Calu3 (cell line): ENCODE data around the gene POR. TPM values are rescaled to one million over a fixed set of nuclear protein-coding genes. Genes with fewer than 3 reads are reported as not detected.

Experiments
- BruUV-seq: library from RNA; stranded (reverse); fragments of 400-500 nt; replicated peaks from 2 replicates; lab custom pipeline; 2021; lab: Mats Ljungman, UMichigan
- CTCF ChIA-PET: fragments of 300-600 bp; sonication (Branson Sonifier 250); formaldehyde crosslinking; loops from one replicate; lab custom pipeline; 2022; ENCODE audit warnings: antibody characterized with exemption; lab: Charles Lee
- DNase-seq: peaks from one replicate; pipeline ENCODE4 v3.0.0; 2022
- H3K27ac Mint-ChIP-seq: one replicate; pipeline ENCODE4 v1.8.0; 2022; ENCODE audit warnings: mixed read lengths; ENCODE audit not compliant: unreplicated experiment
- H3K27me3 Mint-ChIP-seq: one replicate; pipeline ENCODE4 v1.8.0; 2022; ENCODE audit warnings: mixed read lengths; ENCODE audit not compliant: unreplicated experiment
- H3K36me3 Mint-ChIP-seq: one replicate; pipeline ENCODE4 v1.8.0; 2022; ENCODE audit warnings: mild to moderate bottlenecking, moderate library complexity, mixed read lengths; ENCODE audit not compliant: insufficient read depth, unreplicated experiment
- H3K4me1 Mint-ChIP-seq: one replicate; pipeline ENCODE4 v1.8.0; 2022; ENCODE audit warnings: mild to moderate bottlenecking, low read depth, mixed read lengths; ENCODE audit not compliant: unreplicated experiment
- H3K4me3 Mint-ChIP-seq: one replicate; pipeline ENCODE4 v1.8.0; 2022; ENCODE audit warnings: mild to moderate bottlenecking, low read depth, moderate library complexity, mixed read lengths; ENCODE audit not compliant: unreplicated experiment
- H3K9me3 Mint-ChIP-seq: one replicate; pipeline ENCODE4 v1.8.0; 2022; ENCODE audit warnings: low read depth, mixed read lengths; ENCODE audit not compliant: unreplicated experiment
- CTCF ChIP-seq: fragments of 200-600 bp; IDR thresholded peaks from one replicate; pipeline ENCODE4 v1.8.0; 2022; ENCODE audit warnings: antibody characterized with exemption; ENCODE audit not compliant: unreplicated experiment
- intact Hi-C: fragments of 100-400 bp; cut with micrococcal nuclease; formaldehyde crosslinking; loops from one replicate; pipeline ENCODE4 v1.10.0; 2022; ENCODE audit not compliant: unreplicated experiment
- total RNA-seq: library from RNA; stranded (reverse); gene quantifications from 2 replicates; pipeline ENCODE4 v1.2.3, GENCODE V29; 2022

The POR gene
- total RNA-seq, 1 experiment from 2014 or later: 65.8 TPM

GRCh38 chr7:75971309-75971960 lies 56.5 kb downstream of the POR start:
- intact Hi-C loops: no loop called here
- DNase-seq: no peak
- Mint-ChIP-seq H3K27me3 (no peaks in the 10 kb centered on the region), H3K27ac (peak overlapping the region; percentile 17), H3K36me3 (peaks cover 16% of the 10 kb centered on the region), H3K4me3 (no peak overlapping the region), H3K9me3 (no peaks in the 10 kb centered on the region), H3K4me1 (peaks cover 9% of the 10 kb centered on the region)
- no peak for TF ChIP-seq CTCF
- BruUV-seq: no TSS peak
- CTCF ChIA-PET: no interaction called here

GRCh38 chr7:75971961-75972763 lies 57.2 kb downstream of the POR start:
- peak overlapping the region; percentile 17 for H3K27ac Mint-ChIP-seq
- no peak for TF ChIP-seq CTCF
- no peaks in the 10 kb centered on the region for H3K9me3 Mint-ChIP-seq
- H3K36me3 Mint-ChIP-seq: peaks cover 16% of the 10 kb centered on the region
- no peak overlapping the region for H3K4me3 Mint-ChIP-seq
- no TSS peak for BruUV-seq
- no peak for DNase-seq
- intact Hi-C loops: no loop called here
- CTCF ChIA-PET: interaction anchor here (0.7 kb wide), 1 partner anchor 15 kb away, joined by 3 read pairs; no protein-coding TSS in a partner anchor
- H3K27me3 Mint-ChIP-seq: no peaks in the 10 kb centered on the region
- peaks cover 9% of the 10 kb centered on the region for H3K4me1 Mint-ChIP-seq

DNA sequence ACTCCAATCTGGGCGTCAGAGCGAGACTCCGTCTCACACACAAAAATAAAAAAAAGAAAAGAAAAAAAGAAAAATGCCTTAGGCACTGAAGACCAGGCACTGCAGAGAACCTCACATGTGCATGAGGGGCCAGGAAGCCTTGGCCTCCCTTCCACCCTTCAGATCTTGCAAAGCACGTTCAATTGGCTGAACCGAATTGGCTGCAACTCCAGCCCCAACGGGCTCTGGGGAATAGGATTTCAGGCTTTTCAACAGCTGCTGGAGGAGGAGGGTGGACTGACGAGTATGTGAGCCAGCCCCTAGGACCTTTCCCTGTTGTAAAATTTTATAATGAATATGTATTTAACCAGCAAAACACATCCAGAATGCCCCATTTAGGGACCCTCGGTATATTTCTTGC lies 62.8 kb downstream of the POR start:
- Mint-ChIP-seq H3K4me1 (peaks cover 8% of the 10 kb centered on the region), H3K27ac (no peak overlapping the region)

More for the DNA sequence above, 62.8 kb downstream of the POR start:
- no peak overlapping the region for H3K4me3 Mint-ChIP-seq
- H3K27me3 Mint-ChIP-seq: no peaks in the 10 kb centered on the region
- no TSS peak for BruUV-seq
- intact Hi-C loops: no loop called here
- peaks cover 16% of the 10 kb centered on the region for H3K36me3 Mint-ChIP-seq
- TF ChIP-seq CTCF: no peak
- DNase-seq: no peak
- H3K9me3 Mint-ChIP-seq: no peaks in the 10 kb centered on the region
- CTCF ChIA-PET: no interaction called here
